Pancreas (tissue), 10 donors: ENCODE data around the gene TNRC6C. TPM values are rescaled to one million over a fixed set of nuclear protein-coding genes. Genes with fewer than 3 reads are reported as not detected.

ENCODE experiments used
- ATAC-seq, 4 donors: fragments of 200-7000 bp; cut with Tn5 transposase; one replicate each; pipeline versions ENCODE4 v1.8.0 to v1.9.1; 2020; ENCODE audit warnings: mild to moderate bottlenecking in 4 of 4, moderate library complexity in 4 of 4
- DNase-seq, 6 donors: peaks; one replicate each; pipeline ENCODE4 v3.0.0-alpha.2; 2020
- FAIRE-seq: peaks from 2 replicates; lab custom pipeline; 2012; peaks lifted over from hg19 to GRCh38; lab: Jason Lieb, UNC
- H3K27ac ChIP-seq, 4 donors: fragments of 200-600 bp; sonication (generic); 1 replicate in 3 of 4; 2 replicates in 1 of 4; pipeline versions ENCODE4 v1.5.0 to v1.8.0; 2020
- H3K27me3 ChIP-seq, 4 donors: fragments of 200-600 bp; one replicate each; pipeline ENCODE4 v1.8.0; 2021
- H3K36me3 ChIP-seq, 3 donors: fragments of 200-600 bp; sonication (generic) in 1 of 3; one replicate each; pipeline versions ENCODE4 v1.5.0 to v1.8.0; 2020 to 2021
- H3K4me1 ChIP-seq, 3 donors: fragments of 200-600 bp; one replicate each; pipeline ENCODE4 v1.8.0; 2021
- H3K4me3 ChIP-seq, 4 donors: fragments of 200-600 bp; sonication (generic) in 2 of 4; one replicate each; pipeline versions ENCODE4 v1.5.0 to v1.8.0; 2020 to 2021
- H3K9me3 ChIP-seq, 4 donors: fragments of 200-600 bp; one replicate each; pipeline ENCODE4 v1.8.0; 2021
- CTCF ChIP-seq, 4 donors: fragments of 200-600 bp; sonication (generic) in 3 of 4; IDR thresholded peaks; one replicate each; pipeline versions ENCODE4 v1.5.0 to v1.8.0; 2021; ENCODE audit warnings: antibody characterized with exemption in 4 of 4
- WGBS, 2 donors: extraction: QIAGEN DNeasy Blood & Tissue Kit; methylation state at CpG; one replicate each; pipeline ENCODE4 v1.1.7; 2013; 5-methylcytosine and 5-hydroxymethylcytosine counted together
- intact Hi-C, 3 donors: fragments of 100-400 bp; cut with DNase I; formaldehyde crosslinking; loops; one replicate each; pipeline versions ENCODE4 v1.11.1 to v1.14.2; 2022
- polyA plus RNA-seq, 2 donors: library from polyadenylated mRNA; stranded (reverse); fragments of 200-250 nt; gene quantifications; one replicate each; pipeline ENCODE4 v1.2.3, GENCODE V29; 2013
- total RNA-seq, 6 donors: library from RNA; stranded (reverse); fragmentation: NEBNext Ultra II Directional in 4 of 6; extraction: Animal tissue kit (Norgen Biotek cat#: 25700) in 4 of 6; gene quantifications; one replicate each; pipeline versions ENCODE4 v1.2.1 to v1.2.4, GENCODE V29; 2021 to 2023
- donor health status: healthy with polysubstance abuse.
- donor health status: DM: no; HTN: no; CAD: no; lungs with moderate emphysema.
- donor health status: DM: no; HTN: no; CAD: no.
- donor health status: control.
- donor health status: control.
- donor health status: Bipolar disorder and iron deficiency.
- donor health status: DM: yes; HTN: yes; CAD: no.
- donor health status: DM: no; HTN: no; CAD: no.
- donor health status: DM: no; HTN: no; CAD: no.
- donor health status: DM: yes; HTN: yes; CAD: no.

Gene TNRC6C
- total and polyA plus RNA-seq, 8 donors = 4.0 to 15.5 (median 7.7) TPM

GRCh38 chr17:78140169-78141051, 181.9 kb downstream of the TNRC6C start:
- no peak for FAIRE-seq
- Histone ChIP-seq H3K9me3 (no peaks in the 10 kb centered on the region), H3K4me1 (peaks cover 19 to 40% (median 21%) of the 10 kb centered on the region in 3 donors), H3K27ac (peak overlapping the region in 1 of 4 donors; percentile 51), H3K4me3 (no peak overlapping the region), H3K27me3 (no peaks in the 10 kb centered on the region), H3K36me3 (no peaks in the 10 kb centered on the region)
- no peak for TF ChIP-seq CTCF (IDR thresholded peaks at IDR 0.05)
- intact Hi-C loops = no loop called here
- ATAC-seq = peak; percentile 56 to 77 (median 72)
- DNase-seq = peak; percentile 89 to 98 (median 96)
- WGBS, 2 donors = 22 to 30% methylated on average over 49 to 58 of the region's 58 CpGs

- intact Hi-C loops = no loop called here
- peak overlapping the region in 2 of 4 donors; percentile 51 to 55 for H3K27ac ChIP-seq
- ATAC-seq = no peak
- 77 to 83% methylated on average over 19 to 20 of the region's 20 CpGs for WGBS, 2 donors
- DNase-seq = peak in 1 of 6 donors; percentile 75
- no peaks in the 10 kb centered on the region for H3K9me3 ChIP-seq
- no peaks in the 10 kb centered on the region for H3K36me3 ChIP-seq
- peaks cover 24 to 47% (median 27%) of the 10 kb centered on the region in 3 donors for H3K4me1 ChIP-seq
- no peaks in the 10 kb centered on the region for H3K27me3 ChIP-seq
- no peak for FAIRE-seq
- TF ChIP-seq CTCF (IDR thresholded peaks at IDR 0.05) = no peak
- H3K4me3 ChIP-seq = no peak overlapping the region
These were observed 183.1 kb downstream of the TNRC6C start for GRCh38 chr17:78141437-78142118.

- no peaks in the 10 kb centered on the region for H3K36me3 ChIP-seq
- H3K4me3 ChIP-seq = no peak overlapping the region
- no peaks in the 10 kb centered on the region for H3K9me3 ChIP-seq
- no peaks in the 10 kb centered on the region for H3K27me3 ChIP-seq
- peak overlapping the region in 1 of 4 donors; percentile 55 for H3K27ac ChIP-seq
- DNase-seq (peak; percentile 73 to 86 (median 79)), FAIRE-seq (no peak), ATAC-seq (peak in 2 of 4 donors; percentile 1 to 23)
- intact Hi-C loops = no loop called here
- TF ChIP-seq CTCF (IDR thresholded peaks at IDR 0.05) = no peak
- WGBS, 2 donors = 67 to 72% methylated on average over 16 of the region's 16 CpGs
- H3K4me1 ChIP-seq = peaks cover 24 to 47% (median 27%) of the 10 kb centered on the region in 3 donors
These were observed 183.8 kb downstream of the TNRC6C start for GRCh38 chr17:78142119-78142861.

- intact Hi-C loops = no loop called here
- WGBS, 2 donors = 82 to 83% methylated on average over 21 of the region's 21 CpGs
These were observed 185.0 kb downstream of the TNRC6C start for GRCh38 chr17:78143214-78144146.

More at GRCh38 chr17:78143214-78144146, 185.0 kb downstream of the TNRC6C start:
- no peaks in the 10 kb centered on the region for H3K9me3 ChIP-seq
- H3K27ac ChIP-seq = peak overlapping the region; percentile 56 to 83 (median 82)
- H3K4me1 ChIP-seq = peaks cover 24 to 57% (median 37%) of the 10 kb centered on the region in 3 donors
- no peak for TF ChIP-seq CTCF (IDR thresholded peaks at IDR 0.05)
- ATAC-seq (no peak), DNase-seq (peak in 5 of 6 donors; percentile 16 to 63 (median 31)), FAIRE-seq (no peak)
- no peaks in the 10 kb centered on the region for H3K36me3 ChIP-seq
- no peak overlapping the region for H3K4me3 ChIP-seq
- H3K27me3 ChIP-seq = no peaks in the 10 kb centered on the region
